Keratinocyte (primary cell): ENCODE results near the gene CDHR4. TPM values are rescaled to one million over a fixed set of nuclear protein-coding genes. Genes with fewer than 3 reads are reported as not detected.
A peak's percentile ranks its signal among the peaks of the same experiment; 100 is the strongest.

Experiments
- DNase-seq: peaks from one replicate; pipeline ENCODE4 v3.0.0-alpha.2; 2011; ENCODE audit warnings: low read depth, missing footprints, low spot score
- FAIRE-seq: peaks from 2 replicates; lab custom pipeline; 2011; peaks lifted over from hg19 to GRCh38; lab: Jason Lieb, UNC
- H2AFZ ChIP-seq: 2 replicates; pipeline ENCODE4 v1.6.0; 2012; ENCODE audit warnings: low read length, control low read depth, inconsistent platforms; ENCODE audit not compliant: control insufficient read depth
- H3K27ac ChIP-seq: 2 replicates; pipeline ENCODE4 v1.5.1; 2011; ENCODE audit warnings: low read length; ENCODE audit not compliant: control insufficient read depth, insufficient read depth
- H3K27me3 ChIP-seq: 3 replicates; pipeline ENCODE4 v1.6.0; 2011; ENCODE audit warnings: low read length; ENCODE audit not compliant: control insufficient read depth, insufficient read depth; ENCODE audit errors: extremely low read depth
- H3K36me3 ChIP-seq, 2 experiments: 2 replicates in 1 of 2; 3 replicates in 1 of 2; pipeline ENCODE4 v1.5.1; 2011; ENCODE audit warnings: low read length in 2 of 2, mild to moderate bottlenecking in 1 of 2; ENCODE audit not compliant: control insufficient read depth in 2 of 2, insufficient read depth in 2 of 2; ENCODE audit errors: extremely low read depth in 1 of 2
- H3K4me1 ChIP-seq: 3 replicates; pipeline ENCODE4 v1.5.1; 2011; ENCODE audit warnings: low read length; ENCODE audit not compliant: control insufficient read depth, insufficient read depth; ENCODE audit errors: extremely low read depth
- H3K4me2 ChIP-seq: 3 replicates; pipeline ENCODE4 v1.6.0; 2011; ENCODE audit warnings: low read depth, low read length; ENCODE audit not compliant: control insufficient read depth, insufficient read depth; ENCODE audit errors: extremely low read depth
- H3K4me3 ChIP-seq, 3 experiments: fragments of 200-600 bp in 1 of 3; sonication (generic) in 1 of 3; 2 replicates in 2 of 3; 3 replicates in 1 of 3; pipeline ENCODE4 v1.5.1; 2011 to 2016; ENCODE audit warnings: low read length in 3 of 3, mild to moderate bottlenecking in 3 of 3, control low read depth in 2 of 3, inconsistent platforms in 1 of 3, low read depth in 1 of 3, mixed read lengths in 1 of 3, mixed run types in 1 of 3, moderate library complexity in 1 of 3; ENCODE audit not compliant: control insufficient read depth in 2 of 3, insufficient read depth in 2 of 3; ENCODE audit errors: extremely low read depth in 1 of 3
- H3K79me2 ChIP-seq: 2 replicates; pipeline ENCODE4 v1.6.0; 2012; ENCODE audit warnings: low read length; ENCODE audit not compliant: control insufficient read depth, insufficient read depth
- H3K9ac ChIP-seq: 3 replicates; pipeline ENCODE4 v1.6.0; 2011; ENCODE audit warnings: low read length; ENCODE audit not compliant: control insufficient read depth, insufficient read depth; ENCODE audit errors: extremely low read depth
- H3K9me1 ChIP-seq: 3 replicates; pipeline ENCODE4 v1.6.0; 2011; ENCODE audit warnings: low read length; ENCODE audit not compliant: control insufficient read depth, insufficient read depth; ENCODE audit errors: extremely low read depth
- H3K9me3 ChIP-seq: 2 replicates; pipeline ENCODE4 v1.5.1; 2012; ENCODE audit warnings: low read depth, low read length; ENCODE audit not compliant: control insufficient read depth
- H4K20me1 ChIP-seq: 3 replicates; pipeline ENCODE4 v1.6.0; 2011; ENCODE audit warnings: low read length; ENCODE audit not compliant: control insufficient read depth, insufficient read depth; ENCODE audit errors: extremely low read depth
- EZH2 ChIP-seq: IDR thresholded peaks from one replicate; pipeline ENCODE4 v1.6.1; 2012; ENCODE audit warnings: inconsistent platforms, mild to moderate bottlenecking, low read length, moderate library complexity
- dilution Hi-C: fragments of 300-500 bp; cut with MboI; formaldehyde crosslinking; loops from one replicate; pipeline ENCODE4 v1.7.0; 2020; ENCODE audit warnings: low sequenced_read_pairs; ENCODE audit not compliant: extremely low pct_ligation_motif_present
- polyA plus RNA-seq, 5 experiments: library from polyadenylated mRNA; depleted of rRNA in 3 of 5; stranded (reverse) in 3 of 5; stranded (forward) in 1 of 5; unstranded in 1 of 5; fragments of >200 nt; gene quantifications; 1 replicate in 1 of 5; 2 replicates in 3 of 5; 3 replicates in 1 of 5; pipeline versions ENCODE4 v1.2.1 to v1.2.3, GENCODE V29; 2011 to 2012; ENCODE audit warnings: missing spikeins in 2 of 5, low read depth in 1 of 5, low replicate concordance in 1 of 5
- TF ChIP-seq, protein P1 (sequence below), 3 experiments: IDR thresholded peaks in 1 of 3; conservative IDR thresholded peaks in 1 of 3; optimal IDR thresholded peaks in 1 of 3; 2 replicates in 2 of 3; 3 replicates in 1 of 3; pipeline versions ENCODE3 to v1.5.1; 2011; ENCODE audit warnings: low read length in 3 of 3, mild to moderate bottlenecking in 3 of 3, moderate library complexity in 2 of 3, control low read depth in 1 of 3, inconsistent platforms in 1 of 3; ENCODE audit not compliant: insufficient read depth in 2 of 3; ENCODE audit errors: extremely low read depth in 1 of 3

CDHR4 gene
- polyA plus RNA-seq, 1 donor (not counting 4 experiments of a cell fraction or from before 2014, with no cell fraction given): not detected

DNA sequence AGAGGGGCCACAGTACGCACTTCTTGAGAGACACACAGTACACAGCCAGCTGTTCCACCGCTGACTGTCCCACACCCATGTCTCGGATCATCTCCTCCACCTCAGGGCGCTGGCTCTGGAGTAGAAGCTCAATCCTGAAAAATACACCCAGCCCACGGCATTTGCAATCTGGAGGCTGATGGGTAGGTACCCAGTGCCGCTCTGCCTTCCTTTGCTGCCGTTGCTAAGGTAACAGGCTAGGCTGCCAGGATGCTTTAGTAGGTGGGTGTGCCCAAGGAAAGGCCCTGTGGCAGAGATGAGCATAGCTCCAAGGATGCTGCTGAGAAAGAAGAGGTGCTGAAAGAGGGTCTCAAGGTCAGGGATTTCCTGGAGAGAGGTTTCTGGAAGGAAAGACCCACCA lies 42.1 kb upstream of the CDHR4 start:
- Histone ChIP-seq H3K27me3 (no peaks in the 10 kb centered on the region), H3K9me1 (no peaks in the 10 kb centered on the region), H4K20me1 (no peaks in the 10 kb centered on the region), H2AFZ (no peak overlapping the region), H3K9me3 (no peaks in the 10 kb centered on the region), H3K79me2 (no peaks in the 10 kb centered on the region), H3K36me3 (peaks cover 0 to 12% of the 10 kb centered on the region in 2 experiments), H3K4me1 (no peaks in the 10 kb centered on the region), H3K4me2 (no peak overlapping the region), H3K4me3 (no peak overlapping the region), H3K27ac (no peak overlapping the region), H3K9ac (no peak overlapping the region)
- no peak for TF ChIP-seq EZH2
- TF ChIP-seq, protein P1, sequence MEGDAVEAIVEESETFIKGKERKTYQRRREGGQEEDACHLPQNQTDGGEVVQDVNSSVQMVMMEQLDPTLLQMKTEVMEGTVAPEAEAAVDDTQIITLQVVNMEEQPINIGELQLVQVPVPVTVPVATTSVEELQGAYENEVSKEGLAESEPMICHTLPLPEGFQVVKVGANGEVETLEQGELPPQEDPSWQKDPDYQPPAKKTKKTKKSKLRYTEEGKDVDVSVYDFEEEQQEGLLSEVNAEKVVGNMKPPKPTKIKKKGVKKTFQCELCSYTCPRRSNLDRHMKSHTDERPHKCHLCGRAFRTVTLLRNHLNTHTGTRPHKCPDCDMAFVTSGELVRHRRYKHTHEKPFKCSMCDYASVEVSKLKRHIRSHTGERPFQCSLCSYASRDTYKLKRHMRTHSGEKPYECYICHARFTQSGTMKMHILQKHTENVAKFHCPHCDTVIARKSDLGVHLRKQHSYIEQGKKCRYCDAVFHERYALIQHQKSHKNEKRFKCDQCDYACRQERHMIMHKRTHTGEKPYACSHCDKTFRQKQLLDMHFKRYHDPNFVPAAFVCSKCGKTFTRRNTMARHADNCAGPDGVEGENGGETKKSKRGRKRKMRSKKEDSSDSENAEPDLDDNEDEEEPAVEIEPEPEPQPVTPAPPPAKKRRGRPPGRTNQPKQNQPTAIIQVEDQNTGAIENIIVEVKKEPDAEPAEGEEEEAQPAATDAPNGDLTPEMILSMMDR (optimal IDR thresholded peaks at IDR 0.05 in 1 of 3, IDR thresholded peaks at IDR 0.05 in 1 of 3, conservative IDR thresholded peaks at IDR 0.05 in 1 of 3; ENCODE audit: extremely low read depth in 1 of 3, insufficient read depth in 2 of 3, low read length in 3 of 3): no peak
- DNase-seq (no peak), FAIRE-seq (no peak)
- dilution Hi-C loops: no loop called here

DNA sequence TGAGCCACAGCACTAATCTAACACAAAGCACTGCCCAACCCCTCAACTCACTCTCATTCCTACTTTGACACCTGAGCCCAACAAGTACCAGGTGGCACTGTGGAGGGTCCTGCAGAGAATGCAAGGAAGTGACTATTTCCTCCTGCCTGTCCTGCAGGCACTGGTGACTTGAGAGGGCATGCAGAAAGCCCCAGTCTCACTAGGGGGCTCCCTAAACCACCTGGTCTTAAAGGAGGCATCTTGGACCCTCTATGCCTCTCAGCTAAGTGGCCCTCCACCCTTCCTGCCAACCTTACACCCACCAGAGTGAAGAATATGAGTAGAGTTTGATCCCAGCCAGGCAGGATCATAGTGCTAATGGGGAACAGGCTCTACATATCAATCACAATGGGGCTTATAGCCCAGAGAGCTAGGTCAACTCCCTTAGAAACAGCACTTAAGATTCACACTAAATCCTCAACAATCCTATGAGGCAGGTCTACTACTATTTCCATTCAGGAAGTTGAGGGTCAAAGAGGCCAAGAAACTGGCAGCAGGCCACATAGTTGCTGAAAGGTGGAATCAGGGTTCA lies 41.5 kb upstream of the CDHR4 start:
- H2AFZ ChIP-seq: no peak overlapping the region
- H3K4me3 ChIP-seq: no peak overlapping the region
- FAIRE-seq: no peak
- no peaks in the 10 kb centered on the region for H3K79me2 ChIP-seq
- H3K36me3 ChIP-seq: peaks cover 0 to 12% of the 10 kb centered on the region in 2 experiments
- H3K4me1 ChIP-seq: no peaks in the 10 kb centered on the region
- H3K27me3 ChIP-seq: no peaks in the 10 kb centered on the region
- H3K9me1 ChIP-seq: no peaks in the 10 kb centered on the region
- H3K27ac ChIP-seq: no peak overlapping the region
- H3K9me3 ChIP-seq: no peaks in the 10 kb centered on the region
- no peak overlapping the region for H3K4me2 ChIP-seq
- no peaks in the 10 kb centered on the region for H4K20me1 ChIP-seq
- dilution Hi-C loops: no loop called here
- H3K9ac ChIP-seq: no peak overlapping the region
- DNase-seq: no peak
- TF ChIP-seq EZH2: no peak
- TF ChIP-seq, protein P1 (optimal IDR thresholded peaks at IDR 0.05 in 1 of 3, IDR thresholded peaks at IDR 0.05 in 1 of 3, conservative IDR thresholded peaks at IDR 0.05 in 1 of 3; ENCODE audit: extremely low read depth in 1 of 3, insufficient read depth in 2 of 3, low read length in 3 of 3): peak; percentile 22 to 60 (median 22)
